Measurements from ENCODE around the gene PPP2R5A. TPM values are rescaled to one million over a fixed set of nuclear protein-coding genes. Genes with fewer than 3 reads are reported as not detected.

The PPP2R5A gene
- polyA plus RNA-seq, 1 experiment, result 31.5 TPM

- no peak for DNase-seq (ENCODE audit: low read depth, low spot score)
- no peak overlapping the region for H3K27ac ChIP-seq (ENCODE audit: low read depth, low read length)
- ChIA-PET POLR2A (no interaction called here), CTCF (interaction anchor here (1.1 kb wide), 2 partner anchors 59 to 362 kb away, joined by 4 to 5 read pairs; partner anchors contain the start of genes DTL and INTS7)
- no peak overlapping the region for H3K4me3 ChIP-seq (ENCODE audit: low read depth, low read length)
- peaks cover 6% of the 10 kb centered on the region; the same call in 1 of the 2 replicates for H3K9me3 ChIP-seq (ENCODE audit: control insufficient read depth, insufficient read depth, low read length)
- TF ChIP-seq CTCF (IDR thresholded peaks at IDR 0.05; ENCODE audit: low read depth, low read length), result no peak
- no peaks in the 10 kb centered on the region for H3K27me3 ChIP-seq (ENCODE audit: control insufficient read depth, insufficient read depth, low read length)
Observed at GRCh38 chr1:212397171-212397570, 112.0 kb downstream of the PPP2R5A start.

GRCh38 chr1:212401042-212401441, 115.8 kb downstream of the PPP2R5A start:
- no peak overlapping the region for H3K27ac ChIP-seq (ENCODE audit: low read depth, low read length)
- ChIA-PET CTCF (interaction anchor here (1.5 kb wide), 1 partner anchor 33 kb away, joined by 4 read pairs; no protein-coding TSS in a partner anchor), POLR2A (no interaction called here)
- TF ChIP-seq CTCF (IDR thresholded peaks at IDR 0.05; ENCODE audit: low read depth, low read length), result no peak
- H3K9me3 ChIP-seq (ENCODE audit: control insufficient read depth, insufficient read depth, low read length), result peaks cover 6% of the 10 kb centered on the region; the same call in 1 of the 2 replicates
- no peak overlapping the region for H3K4me3 ChIP-seq (ENCODE audit: low read depth, low read length)
- no peaks in the 10 kb centered on the region for H3K27me3 ChIP-seq (ENCODE audit: control insufficient read depth, insufficient read depth, low read length)
- no peak for DNase-seq (ENCODE audit: low read depth, low spot score)

- POLR2A ChIA-PET, result no interaction called here
- CTCF ChIA-PET, result interaction anchor here (1.1 to 1.5 kb wide), 2 partner anchors 34 to 331 kb away, joined by 3 to 4 read pairs; no protein-coding TSS in a partner anchor
- Histone ChIP-seq H3K27me3 (ENCODE audit: control insufficient read depth, insufficient read depth, low read length) (no peaks in the 10 kb centered on the region), H3K4me3 (ENCODE audit: low read depth, low read length) (no peak overlapping the region), H3K9me3 (ENCODE audit: control insufficient read depth, insufficient read depth, low read length) (peaks cover 7% of the 10 kb centered on the region; the same call in 1 of the 2 replicates), H3K27ac (ENCODE audit: low read depth, low read length) (no peak overlapping the region)
- no peak for TF ChIP-seq CTCF (IDR thresholded peaks at IDR 0.05; ENCODE audit: low read depth, low read length)
- DNase-seq (ENCODE audit: low read depth, low spot score), result no peak
Observed at GRCh38 chr1:212401838-212402582, 116.8 kb downstream of the PPP2R5A start.

- H3K27me3 ChIP-seq (ENCODE audit: control insufficient read depth, insufficient read depth, low read length), result no peaks in the 10 kb centered on the region
- no peak overlapping the region for H3K27ac ChIP-seq (ENCODE audit: low read depth, low read length)
- H3K9me3 ChIP-seq (ENCODE audit: control insufficient read depth, insufficient read depth, low read length), result peaks cover 4% of the 10 kb centered on the region; the same call in 1 of the 2 replicates
- ChIA-PET CTCF (interaction anchor here (0.6 to 1.1 kb wide), 2 partner anchors 332 to 390 kb away, joined by 3 read pairs; no protein-coding TSS in a partner anchor), POLR2A (no interaction called here)
- DNase-seq (ENCODE audit: low read depth, low spot score), result no peak
- no peak for TF ChIP-seq CTCF (IDR thresholded peaks at IDR 0.05; ENCODE audit: low read depth, low read length)
- H3K4me3 ChIP-seq (ENCODE audit: low read depth, low read length), result no peak overlapping the region
Observed at GRCh38 chr1:212402666-212403321, 117.6 kb downstream of the PPP2R5A start.

Data from AG04450 (cell line).